ENCODE results near the gene HORMAD1. TPM values are rescaled to one million over a fixed set of nuclear protein-coding genes. Genes with fewer than 3 reads are reported as not detected.
"Not testable (repeated sequence)": the region's sequence is repeated elsewhere in the genome, so short reads cannot be mapped to it uniquely, and the experiment has no call there.

HORMAD1 gene
- total RNA-seq, 2 experiments from 2014 or later, result not detected

GRCh38 chr1:150749720-150750311 is 29.1 kb upstream of the HORMAD1 start:
- H3K36me3 Mint-ChIP-seq, result peaks cover 7% of the 10 kb centered on the region
- H3K9me3 Mint-ChIP-seq, result no peaks in the 10 kb centered on the region
- ChIA-PET CTCF (interaction anchor here (1.5 kb wide), 1 partner anchor 189 kb away, joined by 4 read pairs; no protein-coding TSS in a partner anchor), POLR2A (no interaction called here)
- H3K4me3 Mint-ChIP-seq, result no peak overlapping the region
- H3K4me1 Mint-ChIP-seq (ENCODE audit: low read depth), result no peaks in the 10 kb centered on the region
- no peak for DNase-seq
- no peaks in the 10 kb centered on the region for H3K27me3 Mint-ChIP-seq
- no peak overlapping the region for H3K27ac Mint-ChIP-seq
- intact Hi-C loops (cut with micrococcal nuclease), result loop anchor here (10.0 kb wide), 1 partner anchor 65 kb away; no protein-coding TSS in a partner anchor

- intact Hi-C loops (cut with micrococcal nuclease), result no loop called here
- H3K27ac Mint-ChIP-seq, result no peak overlapping the region
- no peak overlapping the region for H3K4me3 Mint-ChIP-seq
- CTCF ChIA-PET, result interaction anchor here (1.5 kb wide), 1 partner anchor 188 kb away, joined by 4 read pairs; no protein-coding TSS in a partner anchor
- H3K36me3 Mint-ChIP-seq, result peaks cover 7% of the 10 kb centered on the region
- H3K9me3 Mint-ChIP-seq, result no peaks in the 10 kb centered on the region
- POLR2A ChIA-PET, result no interaction called here
- no peaks in the 10 kb centered on the region for H3K27me3 Mint-ChIP-seq
- H3K4me1 Mint-ChIP-seq (ENCODE audit: low read depth), result no peaks in the 10 kb centered on the region
- no peak for DNase-seq
These were observed 28.4 kb upstream of the HORMAD1 start for GRCh38 chr1:150748878-150749719.

- ChIA-PET POLR2A (no interaction called here), CTCF (interaction anchor here (1.0 kb wide), 1 partner anchor 17 kb away, joined by 3 read pairs; no protein-coding TSS in a partner anchor)
- H3K27me3 Mint-ChIP-seq, result no peaks in the 10 kb centered on the region
- H3K4me1 Mint-ChIP-seq (ENCODE audit: low read depth), result no peaks in the 10 kb centered on the region
- no peak overlapping the region for H3K27ac Mint-ChIP-seq
- intact Hi-C loops (cut with micrococcal nuclease), result no loop called here
- H3K36me3 Mint-ChIP-seq, result peaks cover 3% of the 10 kb centered on the region
- no peak overlapping the region for H3K4me3 Mint-ChIP-seq
- H3K9me3 Mint-ChIP-seq, result no peaks in the 10 kb centered on the region
- DNase-seq, result no peak
These were observed 9.5 kb upstream of the HORMAD1 start for GRCh38 chr1:150730130-150730721.

GRCh38 chr1:150724336-150724735 is 3.6 kb upstream of the HORMAD1 start:
- H3K9me3 Mint-ChIP-seq, result no peaks in the 10 kb centered on the region
- ChIA-PET POLR2A (interaction anchor here (0.6 kb wide), 1 partner anchor 115 kb away, joined by 4 read pairs; no protein-coding TSS in a partner anchor), CTCF (no interaction called here)
- intact Hi-C loops (cut with micrococcal nuclease), result no loop called here
- no peaks in the 10 kb centered on the region for H3K4me1 Mint-ChIP-seq (ENCODE audit: low read depth)
- H3K27me3 Mint-ChIP-seq, result no peaks in the 10 kb centered on the region
- H3K36me3 Mint-ChIP-seq, result no peaks in the 10 kb centered on the region
- no peak overlapping the region for H3K27ac Mint-ChIP-seq
- H3K4me3 Mint-ChIP-seq, result no peak overlapping the region
- no peak for DNase-seq

GRCh38 chr1:150720098-150720497 is 597 bp downstream of the HORMAD1 start:
- POLR2A ChIA-PET, result no interaction called here
- intact Hi-C loops (cut with micrococcal nuclease), result no loop called here
- H3K9me3 Mint-ChIP-seq, result no peaks in the 10 kb centered on the region
- no peaks in the 10 kb centered on the region for H3K36me3 Mint-ChIP-seq
- no peak overlapping the region for H3K4me3 Mint-ChIP-seq
- H3K4me1 Mint-ChIP-seq (ENCODE audit: low read depth), result no peaks in the 10 kb centered on the region
- H3K27me3 Mint-ChIP-seq, result no peaks in the 10 kb centered on the region
- H3K27ac Mint-ChIP-seq, result no peak overlapping the region
- CTCF ChIA-PET, result no interaction called here
- no peak for DNase-seq

GRCh38 chr1:150718225-150718891 is 2.3 kb downstream of the HORMAD1 start:
- intact Hi-C loops (cut with micrococcal nuclease), result no loop called here
- no peaks in the 10 kb centered on the region for H3K27me3 Mint-ChIP-seq
- no peaks in the 10 kb centered on the region for H3K9me3 Mint-ChIP-seq
- ChIA-PET CTCF (no interaction called here), POLR2A (no interaction called here)
- H3K4me1 Mint-ChIP-seq (ENCODE audit: low read depth), result no peaks in the 10 kb centered on the region
- DNase-seq, result no peak
- H3K27ac Mint-ChIP-seq, result no peak overlapping the region
- H3K4me3 Mint-ChIP-seq, result no peak overlapping the region
- no peaks in the 10 kb centered on the region for H3K36me3 Mint-ChIP-seq

- H3K27me3 Mint-ChIP-seq; H3K4me1 Mint-ChIP-seq (ENCODE audit: low read depth); H3K9me3 Mint-ChIP-seq; H3K27ac Mint-ChIP-seq; H3K4me3 Mint-ChIP-seq; POLR2A ChIA-PET; intact Hi-C loops (cut with micrococcal nuclease); H3K36me3 Mint-ChIP-seq; DNase-seq: not testable (repeated sequence)
- CTCF ChIA-PET, result interaction anchor here (0.7 to 1.1 kb wide), 4 partner anchors 12 to 214 kb away, joined by 3 to 4 read pairs (median 3); partner anchors contain the start of gene GOLPH3L
These were observed 11.7 kb downstream of the HORMAD1 start for GRCh38 chr1:150709031-150709430.

- CTCF ChIA-PET, result interaction anchor here (0.7 to 1.1 kb wide), 4 partner anchors 12 to 214 kb away, joined by 3 to 4 read pairs (median 3); partner anchors contain the start of gene GOLPH3L
- Mint-ChIP-seq H3K27ac (no peak overlapping the region), H3K4me3 (no peak overlapping the region), H3K9me3 (no peaks in the 10 kb centered on the region), H3K4me1 (ENCODE audit: low read depth) (peaks cover 4% of the 10 kb centered on the region), H3K27me3 (peaks cover 2% of the 10 kb centered on the region), H3K36me3 (no peaks in the 10 kb centered on the region)
- intact Hi-C loops (cut with micrococcal nuclease), result no loop called here
- DNase-seq, result peak; percentile 49
- POLR2A ChIA-PET, result no interaction called here
These were observed 12.1 kb downstream of the HORMAD1 start for GRCh38 chr1:150708595-150708994.

GRCh38 chr1:150706091-150706490 is 14.6 kb downstream of the HORMAD1 start:
- no peak for DNase-seq
- peaks cover 4% of the 10 kb centered on the region for H3K27me3 Mint-ChIP-seq
- H3K36me3 Mint-ChIP-seq, result no peaks in the 10 kb centered on the region
- peaks cover 4% of the 10 kb centered on the region for H3K4me1 Mint-ChIP-seq (ENCODE audit: low read depth)
- POLR2A ChIA-PET, result no interaction called here
- CTCF ChIA-PET, result no interaction called here
- intact Hi-C loops (cut with micrococcal nuclease), result no loop called here
- H3K27ac Mint-ChIP-seq, result no peak overlapping the region
- no peak overlapping the region for H3K4me3 Mint-ChIP-seq
- no peaks in the 10 kb centered on the region for H3K9me3 Mint-ChIP-seq

- Mint-ChIP-seq H3K27ac (no peak overlapping the region), H3K4me3 (no peak overlapping the region), H3K4me1 (ENCODE audit: low read depth) (peaks cover 4% of the 10 kb centered on the region), H3K36me3 (no peaks in the 10 kb centered on the region), H3K9me3 (no peaks in the 10 kb centered on the region), H3K27me3 (peaks cover 4% of the 10 kb centered on the region)
- intact Hi-C loops (cut with micrococcal nuclease), result no loop called here
- ChIA-PET CTCF (interaction anchor here (0.6 kb wide), 1 partner anchor 11 kb away, joined by 3 read pairs; no protein-coding TSS in a partner anchor), POLR2A (no interaction called here)
- DNase-seq, result no peak
These were observed 17.3 kb downstream of the HORMAD1 start for GRCh38 chr1:150703427-150703826.

- DNase-seq, result peak; percentile 96
- peak within 1 kb of the TSS; percentile 96 for H3K4me3 Mint-ChIP-seq
- CTCF ChIA-PET, result interaction anchor here (0.8 to 2.3 kb wide), 8 partner anchors 12 to 298 kb away, joined by 3 to 24 read pairs (median 4); no protein-coding TSS in a partner anchor
- POLR2A ChIA-PET, result interaction anchor here (0.6 to 1.4 kb wide), 6 partner anchors 11 to 135 kb away, joined by 3 to 6 read pairs (median 4); partner anchors contain the start of genes ENSA and MCL1
- H3K27me3 Mint-ChIP-seq, result no peaks in the 10 kb centered on the region
- H3K36me3 Mint-ChIP-seq, result peaks cover 11% of the 10 kb centered on the region
- peak within 1 kb of the TSS; percentile 84 for H3K27ac Mint-ChIP-seq
- intact Hi-C loops (cut with micrococcal nuclease), result loop anchor here (2.0 to 10.0 kb wide), 4 partner anchors 68 to 180 kb away; partner anchors contain the start of genes ARNT, CTSS and ENSA
- H3K4me1 Mint-ChIP-seq (ENCODE audit: low read depth), result peaks cover 28% of the 10 kb centered on the region
- no peaks in the 10 kb centered on the region for H3K9me3 Mint-ChIP-seq
These were observed 23.4 kb downstream of the HORMAD1 start, which contains the start of gene GOLPH3L for GRCh38 chr1:150696995-150697927. Gene GOLPH3L, minus strand, starts transcription at chr1:150697154. Its CDS starts 2,316 bp downstream, at chr1:150694838.
